CD1c-positive myeloid dendritic cell (primary cell): Measurements from ENCODE around the gene ITFG2.
"Not testable (repeated sequence)": the region's sequence is repeated elsewhere in the genome, so short reads cannot be mapped to it uniquely, and the experiment has no call there.

ENCODE experiments used
- DNase-seq: peaks from one replicate; pipeline ENCODE4 v3.0.0-alpha.2; 2016; ENCODE audit errors: extremely low spot score

ITFG2 gene

GRCh38 chr12:2863402-2863801, 50.9 kb downstream of the ITFG2 start:
- not testable (repeated sequence) for DNase-seq

- DNase-seq: no peak
Measured at GRCh38 chr12:2864198-2864597, 51.7 kb downstream of the ITFG2 start.

- not testable (repeated sequence) for DNase-seq
Measured at GRCh38 chr12:2868986-2869632, 56.6 kb downstream of the ITFG2 start.
